ENCODE data around the gene TREM2. TPM values are rescaled to one million over a fixed set of nuclear protein-coding genes. Genes with fewer than 3 reads are reported as not detected.

TREM2 gene
- total and polyA plus RNA-seq, 2 donors (not counting 1 experiment from before 2014, with no cell fraction given) = 0.17 TPM; not detected in 1

DNA sequence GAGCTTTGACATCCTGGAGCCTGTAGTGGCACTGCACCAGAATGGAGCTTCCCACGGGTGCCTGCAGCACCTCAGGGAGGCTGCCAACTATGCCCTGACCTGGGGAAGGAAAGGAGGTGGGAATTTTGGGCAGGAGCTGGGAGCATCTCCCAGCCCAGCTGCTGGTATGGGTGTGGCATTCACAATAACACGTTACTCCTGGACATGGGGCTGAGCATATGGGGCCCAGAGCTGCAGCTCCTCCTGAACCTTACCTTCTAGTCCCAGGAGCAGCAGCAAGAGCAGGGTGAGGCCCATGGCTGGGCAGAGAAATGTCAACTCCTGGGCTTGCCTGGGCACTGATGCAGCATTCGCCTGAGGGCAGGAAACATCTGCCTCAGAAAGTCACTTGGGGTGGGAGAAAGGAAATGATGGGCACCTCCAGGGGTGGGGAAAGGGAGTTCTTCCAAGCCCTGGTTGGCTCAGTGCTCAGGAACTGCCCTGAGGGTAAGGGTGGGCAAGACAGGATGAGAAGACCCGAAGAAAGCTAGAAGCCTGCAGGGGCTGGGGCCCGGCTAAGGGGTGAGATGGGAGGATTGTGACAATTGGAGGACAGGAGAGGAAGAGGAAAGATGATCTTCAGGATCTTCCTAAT lies 8.8 kb downstream of the TREM2 start, which contains the start of gene TREML1:
TREML1 (minus strand) TSS at position 356 of the 634 bp plus-strand sequence; CDS start at position 297, 59 bp downstream.
- Histone ChIP-seq H3K4me3 (replicated peaks in 1 of 4; ENCODE audit: control extremely low read depth in 1 of 4, insufficient read depth in 1 of 4, low read depth in 3 of 4, low read length in 4 of 4) (no peak within 1 kb of the TSS), H3K36me3 (ENCODE audit: control insufficient read depth, insufficient read depth, low read length) (no peaks in the 10 kb centered on the region), H3K79me2 (ENCODE audit: control insufficient read depth, insufficient read depth, low read length) (no peaks in the 10 kb centered on the region), H3K4me1 (ENCODE audit: control insufficient read depth, extremely low read depth, insufficient read depth, low read length) (no peaks in the 10 kb centered on the region), H3K27ac (ENCODE audit: insufficient read depth, low read length) (no peak within 1 kb of the TSS), H3K4me2 (ENCODE audit: extremely low read depth, insufficient read depth, low read length) (no peak within 1 kb of the TSS), H3K9me3 (ENCODE audit: control insufficient read depth, insufficient read depth, low read depth, low read length) (no peaks in the 10 kb centered on the region), H2AFZ (ENCODE audit: low read length) (no peak within 1 kb of the TSS), H3K27me3 (ENCODE audit: control insufficient read depth, insufficient read depth, low read length) (no peaks in the 10 kb centered on the region), H3K9ac (ENCODE audit: insufficient read depth, low read length) (no peak within 1 kb of the TSS), H4K20me1 (ENCODE audit: control insufficient read depth, extremely low read depth, insufficient read depth, low read length) (no peaks in the 10 kb centered on the region)
- no peak for DNase-seq (ENCODE audit: low read depth in 2 of 2)
- TF ChIP-seq, protein P1, sequence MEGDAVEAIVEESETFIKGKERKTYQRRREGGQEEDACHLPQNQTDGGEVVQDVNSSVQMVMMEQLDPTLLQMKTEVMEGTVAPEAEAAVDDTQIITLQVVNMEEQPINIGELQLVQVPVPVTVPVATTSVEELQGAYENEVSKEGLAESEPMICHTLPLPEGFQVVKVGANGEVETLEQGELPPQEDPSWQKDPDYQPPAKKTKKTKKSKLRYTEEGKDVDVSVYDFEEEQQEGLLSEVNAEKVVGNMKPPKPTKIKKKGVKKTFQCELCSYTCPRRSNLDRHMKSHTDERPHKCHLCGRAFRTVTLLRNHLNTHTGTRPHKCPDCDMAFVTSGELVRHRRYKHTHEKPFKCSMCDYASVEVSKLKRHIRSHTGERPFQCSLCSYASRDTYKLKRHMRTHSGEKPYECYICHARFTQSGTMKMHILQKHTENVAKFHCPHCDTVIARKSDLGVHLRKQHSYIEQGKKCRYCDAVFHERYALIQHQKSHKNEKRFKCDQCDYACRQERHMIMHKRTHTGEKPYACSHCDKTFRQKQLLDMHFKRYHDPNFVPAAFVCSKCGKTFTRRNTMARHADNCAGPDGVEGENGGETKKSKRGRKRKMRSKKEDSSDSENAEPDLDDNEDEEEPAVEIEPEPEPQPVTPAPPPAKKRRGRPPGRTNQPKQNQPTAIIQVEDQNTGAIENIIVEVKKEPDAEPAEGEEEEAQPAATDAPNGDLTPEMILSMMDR (conservative IDR thresholded peaks at IDR 0.05 in 1 of 2, IDR thresholded peaks at IDR 0.05 in 1 of 2; ENCODE audit: low read depth in 1 of 2, low read length in 2 of 2) = no peak
- no peak for TF ChIP-seq EZH2 (IDR thresholded peaks at IDR 0.05; ENCODE audit: low read length, missing control alignments)

DNA sequence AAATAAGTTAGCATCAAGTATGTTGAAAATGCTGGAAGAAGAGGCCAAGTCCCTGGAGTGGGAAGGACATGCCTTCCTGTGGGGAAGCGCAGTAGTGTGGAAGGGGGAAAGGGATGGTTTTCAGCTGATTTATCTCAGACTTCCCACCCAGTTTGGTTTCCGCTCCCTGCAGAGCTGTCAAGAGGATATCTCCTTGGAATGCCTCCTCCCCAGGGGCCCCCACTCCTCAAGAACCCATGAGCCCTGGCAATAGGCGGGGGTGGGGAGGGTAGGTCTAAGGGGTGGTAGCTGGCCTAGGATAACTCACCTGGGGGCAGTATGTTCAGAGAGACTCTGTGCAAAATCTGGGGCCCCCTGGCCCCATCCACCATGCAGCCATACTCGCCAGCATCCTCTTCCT lies 9.5 kb downstream of the TREM2 start:
- TF ChIP-seq, protein P1 (conservative IDR thresholded peaks at IDR 0.05 in 1 of 2, IDR thresholded peaks at IDR 0.05 in 1 of 2; ENCODE audit: low read depth in 1 of 2, low read length in 2 of 2) = no peak
- TF ChIP-seq EZH2 (IDR thresholded peaks at IDR 0.05; ENCODE audit: low read length, missing control alignments) = no peak
- DNase-seq (ENCODE audit: low read depth in 2 of 2) = no peak
- no peaks in the 10 kb centered on the region for H3K9me3 ChIP-seq (ENCODE audit: control insufficient read depth, insufficient read depth, low read depth, low read length)
- no peak overlapping the region for H2AFZ ChIP-seq (ENCODE audit: low read length)
- no peak overlapping the region for H3K4me2 ChIP-seq (ENCODE audit: extremely low read depth, insufficient read depth, low read length)
- no peaks in the 10 kb centered on the region for H3K79me2 ChIP-seq (ENCODE audit: control insufficient read depth, insufficient read depth, low read length)
- H4K20me1 ChIP-seq (ENCODE audit: control insufficient read depth, extremely low read depth, insufficient read depth, low read length) = no peaks in the 10 kb centered on the region
- no peak overlapping the region for H3K27ac ChIP-seq (ENCODE audit: insufficient read depth, low read length)
- no peaks in the 10 kb centered on the region for H3K4me1 ChIP-seq (ENCODE audit: control insufficient read depth, extremely low read depth, insufficient read depth, low read length)
- H3K36me3 ChIP-seq (ENCODE audit: control insufficient read depth, insufficient read depth, low read length) = no peaks in the 10 kb centered on the region
- no peaks in the 10 kb centered on the region for H3K27me3 ChIP-seq (ENCODE audit: control insufficient read depth, insufficient read depth, low read length)
- H3K4me3 ChIP-seq (replicated peaks in 1 of 4; ENCODE audit: control extremely low read depth in 1 of 4, insufficient read depth in 1 of 4, low read depth in 3 of 4, low read length in 4 of 4) = no peak overlapping the region
- H3K9ac ChIP-seq (ENCODE audit: insufficient read depth, low read length) = no peak overlapping the region

DNA sequence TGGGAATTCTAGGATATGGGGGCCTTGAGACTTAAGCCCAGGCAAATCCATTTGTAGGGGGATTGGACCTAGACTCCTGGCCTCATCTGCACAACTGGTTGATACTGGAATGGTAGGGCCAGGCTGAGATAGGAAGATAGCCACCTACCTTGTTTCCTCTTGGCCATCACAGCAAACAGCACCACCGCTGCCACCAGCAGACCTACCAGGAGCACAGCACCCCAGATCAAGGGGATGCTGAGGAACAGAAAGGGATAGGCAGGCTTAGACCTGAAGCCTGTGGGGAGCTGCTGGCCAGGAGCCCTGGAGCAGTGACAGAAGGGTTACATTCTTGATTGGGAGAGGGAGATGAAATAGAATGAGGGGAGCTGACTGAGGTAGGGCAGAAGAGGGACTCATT lies 12.2 kb downstream of the TREM2 start:
- TF ChIP-seq EZH2 (IDR thresholded peaks at IDR 0.05; ENCODE audit: low read length, missing control alignments) = no peak
- TF ChIP-seq, protein P1 (conservative IDR thresholded peaks at IDR 0.05 in 1 of 2, IDR thresholded peaks at IDR 0.05 in 1 of 2; ENCODE audit: low read depth in 1 of 2, low read length in 2 of 2) = no peak
- no peaks in the 10 kb centered on the region for H3K27me3 ChIP-seq (ENCODE audit: control insufficient read depth, insufficient read depth, low read length)
- no peak overlapping the region for H3K4me2 ChIP-seq (ENCODE audit: extremely low read depth, insufficient read depth, low read length)
- H3K79me2 ChIP-seq (ENCODE audit: control insufficient read depth, insufficient read depth, low read length) = no peaks in the 10 kb centered on the region
- H3K9ac ChIP-seq (ENCODE audit: insufficient read depth, low read length) = no peak overlapping the region
- H4K20me1 ChIP-seq (ENCODE audit: control insufficient read depth, extremely low read depth, insufficient read depth, low read length) = no peaks in the 10 kb centered on the region
- H2AFZ ChIP-seq (ENCODE audit: low read length) = no peak overlapping the region
- H3K9me3 ChIP-seq (ENCODE audit: control insufficient read depth, insufficient read depth, low read depth, low read length) = no peaks in the 10 kb centered on the region
- H3K27ac ChIP-seq (ENCODE audit: insufficient read depth, low read length) = no peak overlapping the region
- no peak for DNase-seq (ENCODE audit: low read depth in 2 of 2)
- no peak overlapping the region for H3K4me3 ChIP-seq (replicated peaks in 1 of 4; ENCODE audit: control extremely low read depth in 1 of 4, insufficient read depth in 1 of 4, low read depth in 3 of 4, low read length in 4 of 4)
- no peaks in the 10 kb centered on the region for H3K4me1 ChIP-seq (ENCODE audit: control insufficient read depth, extremely low read depth, insufficient read depth, low read length)
- no peaks in the 10 kb centered on the region for H3K36me3 ChIP-seq (ENCODE audit: control insufficient read depth, insufficient read depth, low read length)
